Measurements from ENCODE around the gene NEK4. TPM values are rescaled to one million over a fixed set of nuclear protein-coding genes. Genes with fewer than 3 reads are reported as not detected.

Gene NEK4
- total and polyA plus RNA-seq, 12 donors, result 4.9 to 43.9 (median 27.4) TPM

DNA sequence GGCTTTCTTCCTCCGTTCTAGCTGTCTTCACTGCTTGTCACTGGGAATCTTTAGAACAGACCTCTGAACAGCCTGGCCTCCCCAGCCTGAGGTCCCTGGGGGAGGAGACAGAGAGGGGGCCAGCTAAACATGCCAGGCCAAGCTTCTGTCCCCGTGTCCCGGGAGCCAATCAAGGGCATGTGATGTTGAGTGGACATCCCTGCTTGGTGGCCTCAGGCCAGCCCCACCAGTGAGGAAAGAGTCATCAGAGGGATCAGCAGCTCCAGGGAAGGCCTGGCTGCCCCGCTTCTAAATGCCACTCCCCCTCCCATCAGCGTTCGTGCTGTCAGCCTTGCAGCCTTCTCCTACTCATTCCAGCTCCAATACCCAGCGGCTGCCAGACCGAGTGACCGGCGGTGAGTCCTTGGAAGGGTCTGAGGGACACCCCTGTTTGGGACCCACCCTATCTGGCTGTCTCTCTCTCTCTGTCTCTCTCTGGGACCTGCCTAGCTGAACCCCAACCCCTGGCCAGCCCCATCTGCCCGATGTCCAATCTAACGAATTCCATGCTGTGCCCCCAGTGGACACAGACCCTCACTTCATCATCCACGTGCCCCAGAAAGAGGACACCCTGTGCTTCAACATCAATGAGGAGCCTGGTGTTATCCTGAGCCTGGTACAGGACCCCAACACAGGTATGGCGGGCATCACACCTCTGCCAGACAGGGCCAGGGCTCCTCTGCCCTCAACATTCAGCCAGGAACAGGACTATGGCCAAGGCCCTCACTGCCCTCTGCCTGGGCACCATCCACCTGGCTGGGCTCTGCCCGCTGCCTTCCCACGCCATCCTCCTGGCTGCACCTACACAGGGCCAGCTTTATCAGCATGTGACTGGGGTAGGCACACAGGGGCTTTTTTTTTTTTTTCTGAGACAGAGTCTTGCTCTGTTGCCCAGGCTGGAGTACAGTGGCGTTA is 17.2 kb upstream of the NEK4 start:
- 34 to 78% (median 61%) methylated on average over 11 to 17 of the region's 17 CpGs for WGBS, 4 donors
- H3K4me1 ChIP-seq (replicated peaks in 1 of 2), result no peaks in the 10 kb centered on the region
- no peaks in the 10 kb centered on the region for H3K9me3 ChIP-seq (replicated peaks in 1 of 3)

DNA sequence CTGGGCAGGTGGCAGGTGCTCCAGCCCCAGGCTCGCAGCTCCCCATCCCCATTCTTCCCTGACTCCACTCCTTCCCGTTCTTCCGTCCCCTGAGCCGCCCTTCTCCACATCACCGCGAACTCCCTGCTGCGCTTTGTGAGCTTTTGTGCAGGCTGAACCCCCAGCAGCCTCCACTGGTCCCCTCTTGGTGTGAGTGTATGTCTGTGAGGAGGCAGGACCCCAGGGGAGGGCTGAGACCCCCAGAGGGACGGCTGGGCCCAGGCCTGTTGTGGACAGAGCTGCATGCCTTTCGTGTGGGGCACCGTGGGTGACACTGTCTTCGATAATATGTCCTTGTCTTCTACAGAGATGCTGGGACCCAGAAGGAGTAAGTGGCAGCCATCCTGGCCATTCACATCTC is 16.5 kb upstream of the NEK4 start:
- 88 to 92% (median 89%) methylated on average over 9 to 11 of the region's 11 CpGs for WGBS, 4 donors
- no peaks in the 10 kb centered on the region for H3K36me3 ChIP-seq (replicated peaks in 1 of 2)
- TF ChIP-seq, protein P1, sequence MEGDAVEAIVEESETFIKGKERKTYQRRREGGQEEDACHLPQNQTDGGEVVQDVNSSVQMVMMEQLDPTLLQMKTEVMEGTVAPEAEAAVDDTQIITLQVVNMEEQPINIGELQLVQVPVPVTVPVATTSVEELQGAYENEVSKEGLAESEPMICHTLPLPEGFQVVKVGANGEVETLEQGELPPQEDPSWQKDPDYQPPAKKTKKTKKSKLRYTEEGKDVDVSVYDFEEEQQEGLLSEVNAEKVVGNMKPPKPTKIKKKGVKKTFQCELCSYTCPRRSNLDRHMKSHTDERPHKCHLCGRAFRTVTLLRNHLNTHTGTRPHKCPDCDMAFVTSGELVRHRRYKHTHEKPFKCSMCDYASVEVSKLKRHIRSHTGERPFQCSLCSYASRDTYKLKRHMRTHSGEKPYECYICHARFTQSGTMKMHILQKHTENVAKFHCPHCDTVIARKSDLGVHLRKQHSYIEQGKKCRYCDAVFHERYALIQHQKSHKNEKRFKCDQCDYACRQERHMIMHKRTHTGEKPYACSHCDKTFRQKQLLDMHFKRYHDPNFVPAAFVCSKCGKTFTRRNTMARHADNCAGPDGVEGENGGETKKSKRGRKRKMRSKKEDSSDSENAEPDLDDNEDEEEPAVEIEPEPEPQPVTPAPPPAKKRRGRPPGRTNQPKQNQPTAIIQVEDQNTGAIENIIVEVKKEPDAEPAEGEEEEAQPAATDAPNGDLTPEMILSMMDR (IDR thresholded peaks at IDR 0.05), result no peak
- TF ChIP-seq POLR2A (IDR thresholded peaks at IDR 0.05), result no peak
- no peak overlapping the region for H3K27ac ChIP-seq
- no peaks in the 10 kb centered on the region for H3K27me3 ChIP-seq
- no peaks in the 10 kb centered on the region for H3K9me3 ChIP-seq (replicated peaks in 1 of 3)
- no peak for DNase-seq
- intact Hi-C loops (cut with DNase I), result no loop called here
- H3K4me3 ChIP-seq, result no peak overlapping the region
- H3K4me1 ChIP-seq (replicated peaks in 1 of 2), result no peaks in the 10 kb centered on the region

More for the DNA sequence above, 17.2 kb upstream of the NEK4 start:
- Histone ChIP-seq H3K27me3 (no peaks in the 10 kb centered on the region), H3K27ac (no peak overlapping the region), H3K36me3 (replicated peaks in 1 of 2) (no peaks in the 10 kb centered on the region), H3K4me3 (no peak overlapping the region)
- TF ChIP-seq, protein P1 (IDR thresholded peaks at IDR 0.05), result no peak
- no peak for TF ChIP-seq POLR2A (IDR thresholded peaks at IDR 0.05)
- intact Hi-C loops (cut with DNase I), result no loop called here
- DNase-seq, result peak in 6 of 7 donors; percentile 35 to 73 (median 56)

DNA sequence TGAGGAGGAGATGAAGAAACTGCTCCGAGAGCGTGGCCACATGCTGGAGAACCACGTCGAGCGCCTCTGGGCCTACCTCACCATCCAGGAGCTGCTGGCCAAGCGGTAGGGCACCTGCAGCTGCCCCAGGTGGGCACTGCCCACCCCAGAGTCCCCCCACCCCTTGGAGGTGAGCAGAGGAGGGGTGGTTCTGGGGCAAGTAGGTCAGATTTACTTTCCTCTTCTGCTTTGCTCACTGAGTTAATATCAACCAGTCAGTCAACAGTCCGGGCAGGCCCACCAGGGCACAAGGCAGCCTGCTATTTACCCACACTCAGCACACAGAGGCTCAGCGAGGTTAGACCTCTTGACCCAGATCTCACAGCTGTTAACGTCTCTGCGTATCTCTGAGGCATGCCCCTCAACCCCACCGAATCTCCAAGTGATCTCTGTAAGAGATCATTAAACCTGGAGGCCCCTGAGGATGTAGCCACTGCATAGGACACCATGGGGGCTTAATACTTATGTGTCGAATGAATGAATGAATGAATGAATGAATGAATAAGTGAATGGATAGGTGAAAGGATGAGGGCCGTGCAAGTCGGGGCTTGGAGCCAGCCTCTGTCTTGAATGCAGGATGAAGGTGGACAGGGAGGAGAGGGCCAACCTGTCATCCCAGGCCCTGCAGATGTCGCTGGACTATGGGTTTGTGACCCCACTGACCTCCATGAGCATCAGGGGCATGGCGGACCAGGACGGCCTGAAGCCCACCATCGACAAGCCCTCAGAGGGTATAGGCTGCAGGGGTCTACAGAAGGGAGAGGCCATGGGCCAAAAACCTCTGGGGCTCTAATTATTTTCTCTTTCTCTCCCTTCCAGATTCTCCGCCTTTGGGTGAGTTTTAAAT is 15.8 kb upstream of the NEK4 start:
- Histone ChIP-seq H3K27ac (no peak overlapping the region), H3K4me3 (no peak overlapping the region), H3K4me1 (replicated peaks in 1 of 2) (no peaks in the 10 kb centered on the region), H3K36me3 (replicated peaks in 1 of 2) (no peaks in the 10 kb centered on the region), H3K27me3 (no peaks in the 10 kb centered on the region), H3K9me3 (replicated peaks in 1 of 3) (no peaks in the 10 kb centered on the region)
- WGBS, 4 donors, result 85 to 88% (median 87%) methylated on average over 12 to 19 of the region's 19 CpGs
- no peak for DNase-seq
- TF ChIP-seq POLR2A (IDR thresholded peaks at IDR 0.05), result no peak
- TF ChIP-seq, protein P1 (IDR thresholded peaks at IDR 0.05), result no peak
- intact Hi-C loops (cut with DNase I), result no loop called here

Data from adrenal gland (tissue), 12 donors.